NCI-H146 (cell line): ENCODE data around the gene SCRG1.

Source experiments
- DNase-seq: peaks from one replicate; lab custom pipeline; 2025; lab: John Stamatoyannopoulos, UW

Gene SCRG1

GRCh38 chr4:173362666-173363065, 36.2 kb downstream of the SCRG1 start:
- no peak for DNase-seq

DNA sequence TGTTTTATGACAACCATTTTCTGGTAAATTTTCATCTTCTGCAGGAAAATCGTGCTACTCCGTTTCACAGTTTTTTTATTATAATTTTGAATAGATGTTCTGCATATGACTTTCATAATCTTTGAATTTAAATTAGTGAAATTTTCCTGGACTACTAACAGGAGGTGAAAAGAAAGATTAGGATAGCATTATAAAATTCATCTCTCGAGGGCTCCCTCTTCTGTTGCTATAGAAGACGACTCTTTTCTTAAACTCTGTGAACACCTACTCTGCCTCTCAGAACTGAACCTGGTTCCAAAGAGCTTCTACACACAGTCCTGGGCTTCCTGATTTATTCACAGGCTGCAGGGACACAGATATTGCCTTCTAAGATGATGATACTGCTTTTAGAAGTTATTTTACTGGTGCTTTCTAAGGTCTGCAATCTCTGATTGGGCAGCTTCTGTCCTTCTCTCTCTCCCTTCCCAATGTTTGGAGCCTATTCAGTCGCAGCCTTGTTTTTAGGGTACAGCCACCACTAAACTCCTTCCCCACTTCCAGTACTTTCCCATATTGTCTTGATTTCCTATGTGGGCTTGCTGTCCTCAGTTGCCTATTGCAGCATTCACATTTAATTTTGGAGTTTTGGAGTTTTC, 38.2 kb downstream of the SCRG1 start:
- DNase-seq: no peak

DNA sequence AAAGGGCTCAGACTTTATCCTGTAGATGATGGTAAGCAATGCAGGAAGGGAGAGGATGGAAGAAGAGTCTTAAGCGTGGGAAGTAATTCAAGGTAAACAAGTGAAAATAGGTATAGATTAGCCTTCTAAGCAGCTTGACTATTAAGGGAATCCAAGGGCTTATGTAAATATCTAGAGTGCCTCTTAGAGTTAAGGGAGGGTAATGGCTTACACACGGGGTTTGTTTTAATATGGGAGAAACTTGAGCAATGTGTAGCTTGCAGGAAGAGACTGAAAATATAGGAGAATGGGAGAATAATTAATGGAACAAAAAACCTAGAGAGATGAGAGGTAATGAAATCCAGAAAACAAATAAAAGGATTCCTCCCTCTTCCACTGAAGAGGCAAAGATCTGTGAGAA, 41.0 kb downstream of the SCRG1 start:
- peak; percentile 5 for DNase-seq

DNA sequence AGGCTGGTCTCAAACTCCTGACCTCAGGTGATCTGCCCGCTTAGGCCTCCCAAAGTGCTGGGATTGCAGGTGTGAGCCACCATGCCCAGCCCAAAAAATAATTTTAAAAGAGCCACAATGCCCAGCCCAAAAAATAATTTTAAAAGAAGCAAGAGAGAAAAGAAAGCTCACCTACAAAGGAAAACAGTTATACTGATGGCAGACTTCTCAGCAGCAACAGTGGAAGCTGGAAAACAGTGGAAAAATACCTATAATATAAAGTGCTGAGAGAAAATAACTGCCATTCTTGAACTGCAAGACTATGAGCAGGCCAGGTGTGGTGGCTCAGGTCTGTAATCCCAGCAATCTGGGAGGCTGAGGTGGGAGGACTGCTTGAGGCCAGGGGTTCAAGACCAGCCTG, 51.4 kb downstream of the SCRG1 start:
- no peak for DNase-seq

DNA sequence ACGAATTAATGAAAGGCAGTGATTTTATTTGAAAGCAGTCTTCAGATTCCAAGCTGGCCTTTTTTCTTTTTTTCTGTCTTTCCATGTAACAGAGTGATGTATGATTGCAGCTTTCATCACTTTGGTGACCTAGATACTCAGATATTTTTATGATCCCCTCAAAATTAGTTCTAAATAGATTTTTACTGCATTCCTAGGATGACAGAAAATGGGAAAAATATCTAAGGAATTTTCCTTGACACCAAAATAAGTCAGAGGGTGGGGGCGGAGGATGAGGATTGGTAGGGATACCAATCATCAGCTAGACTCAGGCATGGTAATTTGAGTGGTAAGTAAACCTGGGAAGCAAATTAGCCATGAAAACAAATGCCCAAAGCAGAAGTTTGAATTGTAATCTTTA, 52.8 kb downstream of the SCRG1 start:
- no peak for DNase-seq

GRCh38 chr4:173345648-173346047, 53.3 kb downstream of the SCRG1 start:
- no peak for DNase-seq

GRCh38 chr4:173343832-173344397, 55.0 kb downstream of the SCRG1 start:
- DNase-seq: no peak

DNA sequence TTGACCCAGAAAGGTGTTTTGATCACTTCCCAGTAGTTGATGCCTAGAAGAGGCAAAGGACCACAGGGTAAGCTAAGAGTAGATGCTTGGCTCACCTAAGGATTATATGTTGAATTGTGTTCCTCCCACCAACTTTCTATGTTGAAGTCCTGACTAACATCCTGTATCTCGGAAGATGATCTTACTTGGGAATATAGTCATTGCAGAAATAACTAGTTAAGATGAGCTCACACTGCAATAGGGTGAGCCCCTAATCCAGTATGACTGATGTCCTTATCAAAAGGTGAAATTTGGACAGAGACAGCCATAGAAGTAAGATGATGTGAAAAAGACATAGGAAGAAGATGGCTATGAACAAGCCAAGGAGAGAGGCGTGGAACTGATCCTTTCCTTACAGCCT, 61.5 kb downstream of the SCRG1 start:
- no peak for DNase-seq

GRCh38 chr4:173334891-173335752, 63.8 kb downstream of the SCRG1 start:
- peak; percentile 89 for DNase-seq
